Activated CD4-positive, alpha-beta T cell treated with anti-CD3 and anti-CD28 coated beads, Interleukin-2, Interleukin-6, amounts not matched to agents 100 ng/mL and 50 ng/mL, durations not matched to agents 16 hours and 8 hours (primary cell): ENCODE data around the gene TBCCD1.
"Not testable (repeated sequence)": the region's sequence is repeated elsewhere in the genome, so short reads cannot be mapped to it uniquely, and the experiment has no call there.

ENCODE experiments used
- DNase-seq: peaks from one replicate; pipeline ENCODE4 v3.0.0-alpha.2; 2020

TBCCD1 gene

GRCh38 chr3:186517218-186517617 lies 49.9 kb downstream of the TBCCD1 start:
- peak; percentile 33 for DNase-seq

- peak; percentile 26 for DNase-seq
Observed at GRCh38 chr3:186516646-186517045, 50.5 kb downstream of the TBCCD1 start.

- DNase-seq, result peak; percentile 75
Observed at GRCh38 chr3:186515125-186515524, 52.0 kb downstream of the TBCCD1 start.

GRCh38 chr3:186514296-186515002 lies 52.7 kb downstream of the TBCCD1 start:
- DNase-seq, result peak; percentile 69

- no peak for DNase-seq
Observed at GRCh38 chr3:186513386-186513785, 53.8 kb downstream of the TBCCD1 start.

GRCh38 chr3:186512570-186513302 lies 54.4 kb downstream of the TBCCD1 start:
- DNase-seq, result no peak

GRCh38 chr3:186511702-186512101 lies 55.4 kb downstream of the TBCCD1 start:
- DNase-seq, result no peak

- DNase-seq, result peak; percentile 65
Observed at GRCh38 chr3:186511245-186511644, 55.9 kb downstream of the TBCCD1 start.

GRCh38 chr3:186510374-186511079 lies 56.6 kb downstream of the TBCCD1 start:
- no peak for DNase-seq

GRCh38 chr3:186509423-186509822 lies 57.7 kb downstream of the TBCCD1 start:
- DNase-seq, result no peak

GRCh38 chr3:186506857-186507256 lies 60.3 kb downstream of the TBCCD1 start:
- DNase-seq, result peak; percentile 35

- DNase-seq, result no peak
Observed at GRCh38 chr3:186506191-186506739, 60.9 kb downstream of the TBCCD1 start.

- DNase-seq, result no peak
Observed at GRCh38 chr3:186502966-186503712, 64.0 kb downstream of the TBCCD1 start.

- peak; percentile 48 for DNase-seq
Observed at GRCh38 chr3:186502138-186502948, 64.8 kb downstream of the TBCCD1 start.

- DNase-seq, result not testable (repeated sequence)
Observed at GRCh38 chr3:186499949-186500348, 67.2 kb downstream of the TBCCD1 start.

- not testable (repeated sequence) for DNase-seq
Observed at GRCh38 chr3:186498022-186498421, 69.1 kb downstream of the TBCCD1 start.

- DNase-seq, result no peak
Observed at GRCh38 chr3:186497608-186498007, 69.5 kb downstream of the TBCCD1 start.

GRCh38 chr3:186496635-186497034 lies 70.5 kb downstream of the TBCCD1 start:
- DNase-seq, result no peak
